Left lung (tissue), 10 donors: ENCODE results near the gene FGFR3. TPM values are rescaled to one million over a fixed set of nuclear protein-coding genes. Genes with fewer than 3 reads are reported as not detected.

Experiments
- ATAC-seq: fragments of 200-7000 bp; cut with Tn5 transposase; one replicate; pipeline ENCODE4 v1.9.1; 2020; ENCODE audit warnings: moderate library complexity
- DNase-seq, 4 donors: peaks; one replicate each; pipeline ENCODE4 v3.0.0-alpha.2; 2013 to 2020
- H3K27ac ChIP-seq, 2 donors: fragments of 200-600 bp; sonication (generic) in 1 of 2; one replicate each; pipeline versions ENCODE4 v1.5.0 to v1.8.0; 2020 to 2021
- H3K27me3 ChIP-seq, 2 donors: fragments of 200-600 bp; sonication (generic) in 1 of 2; one replicate each; pipeline versions ENCODE4 v1.5.0 to v1.8.0; 2020 to 2021
- H3K36me3 ChIP-seq, 2 donors: fragments of 200-600 bp; sonication (generic) in 1 of 2; one replicate each; pipeline versions ENCODE4 v1.5.0 to v1.8.0; 2020 to 2021
- H3K4me1 ChIP-seq, 2 donors: fragments of 200-600 bp; one replicate each; pipeline ENCODE4 v1.8.0; 2021
- H3K4me3 ChIP-seq, 2 donors: fragments of 200-600 bp; sonication (generic) in 1 of 2; one replicate each; pipeline versions ENCODE4 v1.5.0 to v1.8.0; 2020 to 2021; ENCODE audit warnings: mild to moderate bottlenecking in 1 of 2
- H3K9me3 ChIP-seq, 2 donors: fragments of 200-600 bp; sonication (generic) in 1 of 2; one replicate each; pipeline versions ENCODE4 v1.5.0 to v1.8.0; 2020 to 2021
- CTCF ChIP-seq, 2 donors: fragments of 200-600 bp; sonication (generic) in 1 of 2; IDR thresholded peaks; one replicate each; pipeline versions ENCODE4 v1.5.0 to v1.8.0; 2021; ENCODE audit warnings: antibody characterized with exemption in 2 of 2
- intact Hi-C, 2 donors: fragments of 100-400 bp; cut with DNase I; formaldehyde crosslinking; loops; one replicate each; pipeline versions ENCODE4 v1.11.2 to v1.14.2; 2022
- polyA plus RNA-seq, 6 donors: library from polyadenylated mRNA; unstranded; fragments of 120-200 nt; gene quantifications; one replicate each; pipeline ENCODE4 v1.2.1, GENCODE V29; 2013; ENCODE audit not compliant: insufficient read length in 6 of 6
- total RNA-seq, 2 donors: library from RNA; stranded (reverse); fragmentation: NEBNext Ultra II Directional; extraction: Animal tissue kit (Norgen Biotek cat#: 25700); gene quantifications; one replicate each; pipeline ENCODE4 v1.2.1, GENCODE V29; 2021
- donor health status: DM: no; HTN: yes; CAD: no.
- donor health status: DM: no; HTN: no; CAD: no.

FGFR3 gene
- total and polyA plus RNA-seq, 8 donors: 10.8 to 134 (median 90.4) TPM

- Histone ChIP-seq H3K9me3 (no peaks in the 10 kb centered on the region), H3K4me3 (no peak overlapping the region), H3K4me1 (peaks cover 13 to 23% of the 10 kb centered on the region in 2 donors), H3K36me3 (no peaks in the 10 kb centered on the region), H3K27me3 (no peaks in the 10 kb centered on the region), H3K27ac (no peak overlapping the region)
- intact Hi-C loops: no loop called here
- TF ChIP-seq CTCF (IDR thresholded peaks at IDR 0.05): no peak
- no peak for DNase-seq
- ATAC-seq: no peak
Measured at GRCh38 chr4:1754336-1754735, 38.8 kb upstream of the FGFR3 start.

- no peak for ATAC-seq
- no peak for TF ChIP-seq CTCF (IDR thresholded peaks at IDR 0.05)
- intact Hi-C loops: no loop called here
Measured at GRCh38 chr4:1755297-1755696, 37.8 kb upstream of the FGFR3 start.

GRCh38 chr4:1756079-1756478 lies 37.0 kb upstream of the FGFR3 start:
- H3K4me3 ChIP-seq: no peak overlapping the region
- H3K9me3 ChIP-seq: no peaks in the 10 kb centered on the region
- H3K36me3 ChIP-seq: no peaks in the 10 kb centered on the region
- no peaks in the 10 kb centered on the region for H3K27me3 ChIP-seq
- intact Hi-C loops: no loop called here
- ATAC-seq (no peak), DNase-seq (no peak)
- H3K4me1 ChIP-seq: peaks cover 13 to 27% of the 10 kb centered on the region in 2 donors
- TF ChIP-seq CTCF (IDR thresholded peaks at IDR 0.05): no peak
- no peak overlapping the region for H3K27ac ChIP-seq

More at GRCh38 chr4:1755297-1755696, 37.8 kb upstream of the FGFR3 start:
- Histone ChIP-seq H3K9me3 (no peaks in the 10 kb centered on the region), H3K27me3 (no peaks in the 10 kb centered on the region), H3K4me1 (peaks cover 13 to 25% of the 10 kb centered on the region in 2 donors), H3K36me3 (no peaks in the 10 kb centered on the region), H3K4me3 (no peak overlapping the region), H3K27ac (no peak overlapping the region)
- no peak for DNase-seq

GRCh38 chr4:1756893-1757779 lies 36.0 kb upstream of the FGFR3 start:
- H3K27me3 ChIP-seq: peaks cover 0 to 2% of the 10 kb centered on the region in 2 donors
- H3K4me3 ChIP-seq: no peak overlapping the region
- H3K27ac ChIP-seq: no peak overlapping the region
- H3K9me3 ChIP-seq: no peaks in the 10 kb centered on the region
- H3K4me1 ChIP-seq: peaks cover 11 to 22% of the 10 kb centered on the region in 2 donors
- ATAC-seq (no peak), DNase-seq (no peak)
- no peak for TF ChIP-seq CTCF (IDR thresholded peaks at IDR 0.05)
- no peaks in the 10 kb centered on the region for H3K36me3 ChIP-seq
- intact Hi-C loops: no loop called here

- ATAC-seq: no peak
- no peaks in the 10 kb centered on the region for H3K9me3 ChIP-seq
- peaks cover 4 to 15% of the 10 kb centered on the region in 2 donors for H3K4me1 ChIP-seq
- no peak for TF ChIP-seq CTCF (IDR thresholded peaks at IDR 0.05)
- H3K4me3 ChIP-seq: no peak overlapping the region
- H3K27me3 ChIP-seq: peaks cover 0 to 9% of the 10 kb centered on the region in 2 donors
- intact Hi-C loops: no loop called here
- H3K36me3 ChIP-seq: no peaks in the 10 kb centered on the region
- no peak overlapping the region for H3K27ac ChIP-seq
- no peak for DNase-seq
Measured at GRCh38 chr4:1757836-1758235, 35.3 kb upstream of the FGFR3 start.
